ENCODE data around the gene ERC1.
A peak's percentile ranks its signal among the peaks of the same experiment; 100 is the strongest.

Gene ERC1

GRCh38 chr12:1065629-1066028, 74.6 kb downstream of the ERC1 start:
- H3K36me3 ChIP-seq (ENCODE audit: control insufficient read depth in 2 of 2, insufficient read depth in 1 of 2, low read length in 2 of 2), result no peaks in the 10 kb centered on the region; a peak in 1 of 3 replicates
- TF ChIP-seq ZFP41 (tag by site-specific recombination; IDR thresholded peaks at IDR 0.05; ENCODE audit: borderline replicate concordance) (no peak), ZNF621 (tag by site-specific recombination; IDR thresholded peaks at IDR 0.05) (no peak), ZSCAN18 (tag by site-specific recombination; IDR thresholded peaks at IDR 0.05) (no peak), ZNF777 (tag by site-specific recombination; IDR thresholded peaks at IDR 0.05; ENCODE audit: borderline replicate concordance) (no peak), ZNF398 (tag by site-specific recombination; IDR thresholded peaks at IDR 0.05) (no peak), ZNF146 (tag by site-specific recombination; IDR thresholded peaks at IDR 0.05) (peak; percentile 97), ZNF747 (tag by site-specific recombination; IDR thresholded peaks at IDR 0.05) (no peak), ZSCAN23 (tag by site-specific recombination; IDR thresholded peaks at IDR 0.05) (no peak), ZNF391 (tag by site-specific recombination; IDR thresholded peaks at IDR 0.05; ENCODE audit: borderline replicate concordance, low read depth) (no peak), ZNF510 (tag by site-specific recombination; IDR thresholded peaks at IDR 0.05; ENCODE audit: insufficient replicate concordance) (no peak), KLF9 (tag by site-specific recombination; IDR thresholded peaks at IDR 0.05; ENCODE audit: low read depth) (no peak), INSM2 (tag by site-specific recombination; IDR thresholded peaks at IDR 0.05) (no peak), ZNF580 (tag by site-specific recombination; IDR thresholded peaks at IDR 0.05) (0 out of 2 replicates have a peak, but pooled peaks have one; percentile 23), SP7 (tag by site-specific recombination; IDR thresholded peaks at IDR 0.05) (no peak), ZNF112 (tag by site-specific recombination; IDR thresholded peaks at IDR 0.05) (no peak)
- no peak overlapping the region for H3K27ac ChIP-seq (ENCODE audit: extremely low read depth, low read depth, low read length)
- no peak overlapping the region for H3K4me3 ChIP-seq (ENCODE audit: low read depth, low read length)
- peaks cover 6% of the 10 kb centered on the region for H3K4me1 ChIP-seq (ENCODE audit: control insufficient read depth, insufficient read depth, low read length)
- ChIA-PET POLR2A (no interaction called here), CTCF (interaction anchor here (0.7 kb wide), 1 partner anchor 519 kb away, joined by 3 read pairs; no protein-coding TSS in a partner anchor)
- H3K9me3 ChIP-seq (ENCODE audit: control insufficient read depth, insufficient read depth, low read depth, low read length), result no peaks in the 10 kb centered on the region

- peaks cover 13% of the 10 kb centered on the region for H3K4me1 ChIP-seq (ENCODE audit: control insufficient read depth, insufficient read depth, low read length)
- no peaks in the 10 kb centered on the region; a peak in 1 of 3 replicates for H3K36me3 ChIP-seq (ENCODE audit: control insufficient read depth in 2 of 2, insufficient read depth in 1 of 2, low read length in 2 of 2)
- ChIA-PET POLR2A (no interaction called here), CTCF (interaction anchor here (0.6 to 2.1 kb wide), 5 partner anchors 23 to 534 kb away, joined by 3 to 12 read pairs (median 3); no protein-coding TSS in a partner anchor)
- H3K4me3 ChIP-seq (ENCODE audit: low read depth, low read length), result no peak overlapping the region
- no peaks in the 10 kb centered on the region for H3K9me3 ChIP-seq (ENCODE audit: control insufficient read depth, insufficient read depth, low read depth, low read length)
- no peak overlapping the region for H3K27ac ChIP-seq (ENCODE audit: extremely low read depth, low read depth, low read length)
- TF ChIP-seq ZNF654 (tag by site-specific recombination; IDR thresholded peaks at IDR 0.05; ENCODE audit: low read depth) (no peak), ZNF404 (tag by site-specific recombination; IDR thresholded peaks at IDR 0.05) (no peak), ZNF837 (tag by site-specific recombination; IDR thresholded peaks at IDR 0.05) (no peak), ELK4 (IDR thresholded peaks at IDR 0.05; ENCODE audit: borderline replicate concordance, low read depth, low read length) (no peak), EGR2 (tag by site-specific recombination; IDR thresholded peaks at IDR 0.05; ENCODE audit: low read depth) (no peak), PRDM1 (tag by site-specific recombination; IDR thresholded peaks at IDR 0.05) (0 out of 2 replicates have a peak, but pooled peaks have one; percentile 5), ZNF146 (tag by site-specific recombination; IDR thresholded peaks at IDR 0.05) (no peak), SP3 (tag by site-specific recombination; IDR thresholded peaks at IDR 0.05) (no peak), KLF1 (tag by site-specific recombination; IDR thresholded peaks at IDR 0.05) (no peak), ZBTB20 (tag by site-specific recombination; IDR thresholded peaks at IDR 0.05) (no peak), ZNF658 (tag by site-specific recombination; IDR thresholded peaks at IDR 0.05) (no peak), ZNF114 (tag by site-specific recombination; IDR thresholded peaks at IDR 0.05) (no peak), ZNF792 (tag by site-specific recombination; IDR thresholded peaks at IDR 0.05) (no peak), IKZF3 (tag by site-specific recombination; IDR thresholded peaks at IDR 0.05) (no peak), ZNF157 (tag by site-specific recombination; IDR thresholded peaks at IDR 0.05) (no peak), ZXDB (tag by site-specific recombination; IDR thresholded peaks at IDR 0.05) (0 out of 2 replicates have a peak, but pooled peaks have one; percentile 8), ZNF174 (tag by site-specific recombination; IDR thresholded peaks at IDR 0.05) (no peak), SCRT2 (tag by site-specific recombination; IDR thresholded peaks at IDR 0.05) (peak; percentile 51; the same call in 1 of the 2 replicates)
These were observed 78.8 kb downstream of the ERC1 start for GRCh38 chr12:1069846-1070245.
